GM06990 (cell line): ENCODE measurements around the gene LRCH1.

ENCODE experiments used
- DNase-seq: peaks from one replicate; pipeline ENCODE4 v3.0.0-alpha.2; 2011; ENCODE audit not compliant: insufficient read length; ENCODE audit errors: extremely low read depth
- H3K27me3 ChIP-seq: replicated peaks from 2 replicates; pipeline ENCODE4 v1.6.0; 2011; ENCODE audit warnings: low read length; ENCODE audit not compliant: control insufficient read depth, insufficient read depth
- H3K36me3 ChIP-seq: 2 replicates; pipeline ENCODE4 v1.5.1; 2011; ENCODE audit warnings: low read length; ENCODE audit not compliant: control insufficient read depth, insufficient read depth
- H3K4me3 ChIP-seq: replicated peaks from 2 replicates; pipeline ENCODE4 v1.5.1; 2011; ENCODE audit warnings: low read depth, mild to moderate bottlenecking, control low read depth, low read length
- TF ChIP-seq, protein P1 (sequence below): IDR thresholded peaks from 2 replicates; pipeline ENCODE4 v1.5.1; 2011; ENCODE audit warnings: low read length, control low read depth, mild to moderate bottlenecking, inconsistent platforms; ENCODE audit not compliant: insufficient read depth, poor library complexity, severe bottlenecking

The LRCH1 gene

GRCh38 chr13:46577696-46578589, 25.0 kb downstream of the LRCH1 start:
- DNase-seq = no peak
- no peaks in the 10 kb centered on the region for H3K27me3 ChIP-seq
- no peaks in the 10 kb centered on the region for H3K36me3 ChIP-seq
- peak overlapping the region; percentile 52 for H3K4me3 ChIP-seq
- TF ChIP-seq, protein P1, sequence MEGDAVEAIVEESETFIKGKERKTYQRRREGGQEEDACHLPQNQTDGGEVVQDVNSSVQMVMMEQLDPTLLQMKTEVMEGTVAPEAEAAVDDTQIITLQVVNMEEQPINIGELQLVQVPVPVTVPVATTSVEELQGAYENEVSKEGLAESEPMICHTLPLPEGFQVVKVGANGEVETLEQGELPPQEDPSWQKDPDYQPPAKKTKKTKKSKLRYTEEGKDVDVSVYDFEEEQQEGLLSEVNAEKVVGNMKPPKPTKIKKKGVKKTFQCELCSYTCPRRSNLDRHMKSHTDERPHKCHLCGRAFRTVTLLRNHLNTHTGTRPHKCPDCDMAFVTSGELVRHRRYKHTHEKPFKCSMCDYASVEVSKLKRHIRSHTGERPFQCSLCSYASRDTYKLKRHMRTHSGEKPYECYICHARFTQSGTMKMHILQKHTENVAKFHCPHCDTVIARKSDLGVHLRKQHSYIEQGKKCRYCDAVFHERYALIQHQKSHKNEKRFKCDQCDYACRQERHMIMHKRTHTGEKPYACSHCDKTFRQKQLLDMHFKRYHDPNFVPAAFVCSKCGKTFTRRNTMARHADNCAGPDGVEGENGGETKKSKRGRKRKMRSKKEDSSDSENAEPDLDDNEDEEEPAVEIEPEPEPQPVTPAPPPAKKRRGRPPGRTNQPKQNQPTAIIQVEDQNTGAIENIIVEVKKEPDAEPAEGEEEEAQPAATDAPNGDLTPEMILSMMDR = no peak

DNA sequence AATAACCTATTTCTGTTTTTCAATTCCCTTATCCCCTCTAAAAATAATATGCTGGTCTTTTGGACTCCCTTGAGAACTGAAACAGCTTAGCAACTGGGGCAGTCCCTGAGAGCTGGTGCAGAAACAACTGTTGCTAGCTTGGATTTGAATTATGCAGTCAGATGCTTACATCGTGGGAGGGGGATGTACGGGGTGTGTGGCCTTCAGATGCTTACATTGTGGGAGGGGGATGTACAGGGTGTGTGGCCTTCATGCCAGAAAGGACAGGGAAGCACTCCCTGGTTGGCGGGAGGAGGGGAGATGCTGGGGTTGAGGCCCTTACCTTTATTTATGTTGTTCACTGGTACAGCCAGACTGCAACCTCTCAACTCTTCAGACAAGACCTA, 25.6 kb downstream of the LRCH1 start:
- Histone ChIP-seq H3K4me3 (peak overlapping the region; percentile 52), H3K27me3 (no peaks in the 10 kb centered on the region), H3K36me3 (no peaks in the 10 kb centered on the region)
- TF ChIP-seq, protein P1 = no peak
- DNase-seq = no peak

- Histone ChIP-seq H3K27me3 (no peaks in the 10 kb centered on the region), H3K36me3 (no peaks in the 10 kb centered on the region), H3K4me3 (no peak overlapping the region; the same call in 1 of the 2 replicates)
- DNase-seq = no peak
- TF ChIP-seq, protein P1 = no peak
These were observed 27.4 kb downstream of the LRCH1 start for GRCh38 chr13:46580362-46580839.

DNA sequence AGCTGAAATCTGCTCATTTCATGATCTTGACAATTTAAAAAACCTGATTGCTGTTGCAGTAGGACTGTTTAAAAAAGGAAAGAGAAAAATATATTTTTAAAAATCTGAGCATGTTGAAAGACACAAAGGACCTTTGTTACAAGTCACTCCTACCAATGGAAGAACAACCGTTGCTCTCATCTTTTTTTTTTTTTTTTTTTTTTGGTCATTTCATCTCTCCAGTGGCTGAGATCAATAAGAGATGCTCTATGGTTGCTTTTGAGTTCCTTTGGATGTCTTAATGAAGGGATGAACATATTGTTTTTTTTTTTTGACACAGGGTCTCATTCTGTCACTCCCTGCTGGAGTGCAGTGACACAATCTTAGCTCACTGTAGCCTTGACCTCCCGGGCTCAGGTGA, 29.2 kb downstream of the LRCH1 start:
- DNase-seq = no peak
- Histone ChIP-seq H3K4me3 (no peak overlapping the region), H3K36me3 (no peaks in the 10 kb centered on the region), H3K27me3 (no peaks in the 10 kb centered on the region)
- TF ChIP-seq, protein P1 = no peak

DNA sequence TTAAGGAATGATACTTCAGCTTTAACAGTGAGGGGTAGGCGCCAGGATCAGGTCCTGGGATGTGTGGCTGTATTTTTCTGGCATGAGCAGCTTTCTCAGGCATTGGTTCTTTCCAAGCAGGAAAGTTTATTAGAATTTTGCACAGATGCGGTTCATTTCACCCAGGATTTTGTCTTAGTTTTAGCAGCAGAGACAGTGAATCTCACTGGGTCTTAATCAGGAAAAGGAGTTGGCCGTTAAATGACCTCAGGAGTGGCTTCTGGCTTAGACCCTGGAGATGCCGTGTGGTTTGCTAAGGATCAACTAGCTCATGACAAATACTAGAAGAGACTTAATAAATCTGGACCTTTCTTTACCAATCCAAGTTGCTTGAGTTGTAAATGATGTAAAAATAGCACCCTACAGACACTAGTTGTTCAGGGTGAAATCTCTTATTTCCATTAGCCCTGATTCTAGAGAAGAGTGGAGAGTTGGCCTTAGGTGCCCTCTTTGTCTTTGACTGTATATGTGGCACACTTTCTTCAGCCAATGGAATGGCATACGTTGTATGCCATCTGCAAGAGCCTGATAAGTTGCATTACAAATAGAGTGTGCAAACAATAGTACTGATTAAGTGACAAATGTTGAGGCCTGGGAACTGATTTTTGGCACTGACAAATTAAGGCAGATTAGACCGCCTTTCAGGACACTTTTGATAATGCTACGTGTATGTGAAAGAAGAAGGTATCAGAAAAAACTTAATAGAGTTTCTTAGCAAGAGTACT, 34.0 kb downstream of the LRCH1 start:
- TF ChIP-seq, protein P1 = no peak
- Histone ChIP-seq H3K36me3 (no peaks in the 10 kb centered on the region), H3K27me3 (no peaks in the 10 kb centered on the region), H3K4me3 (no peak overlapping the region)
- no peak for DNase-seq
